ENCODE measurements around the gene SLC22A5.

DNA sequence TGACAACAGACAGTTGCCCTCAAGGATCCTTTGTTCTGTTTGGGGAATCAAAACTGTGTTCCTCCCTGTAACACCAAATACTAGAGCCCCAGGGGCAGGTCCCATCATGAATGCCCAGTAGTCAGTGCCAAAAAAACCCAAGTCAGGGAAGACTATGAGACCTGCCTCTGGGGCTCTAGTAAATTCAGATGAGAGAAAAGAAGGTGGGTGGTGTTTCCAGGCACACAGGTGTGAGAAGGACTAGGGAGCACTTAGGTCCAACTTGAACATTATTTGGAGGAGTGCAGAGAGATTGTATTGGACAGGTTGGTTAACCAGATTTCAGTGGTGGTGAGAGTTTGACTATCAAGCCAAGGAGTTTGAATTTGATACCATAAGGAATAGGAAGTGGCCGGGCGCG lies 52.0 kb downstream of the SLC22A5 start:
- no peak for TF ChIP-seq POLR2A (IDR thresholded peaks at IDR 0.05)
- TF ChIP-seq, protein P1, sequence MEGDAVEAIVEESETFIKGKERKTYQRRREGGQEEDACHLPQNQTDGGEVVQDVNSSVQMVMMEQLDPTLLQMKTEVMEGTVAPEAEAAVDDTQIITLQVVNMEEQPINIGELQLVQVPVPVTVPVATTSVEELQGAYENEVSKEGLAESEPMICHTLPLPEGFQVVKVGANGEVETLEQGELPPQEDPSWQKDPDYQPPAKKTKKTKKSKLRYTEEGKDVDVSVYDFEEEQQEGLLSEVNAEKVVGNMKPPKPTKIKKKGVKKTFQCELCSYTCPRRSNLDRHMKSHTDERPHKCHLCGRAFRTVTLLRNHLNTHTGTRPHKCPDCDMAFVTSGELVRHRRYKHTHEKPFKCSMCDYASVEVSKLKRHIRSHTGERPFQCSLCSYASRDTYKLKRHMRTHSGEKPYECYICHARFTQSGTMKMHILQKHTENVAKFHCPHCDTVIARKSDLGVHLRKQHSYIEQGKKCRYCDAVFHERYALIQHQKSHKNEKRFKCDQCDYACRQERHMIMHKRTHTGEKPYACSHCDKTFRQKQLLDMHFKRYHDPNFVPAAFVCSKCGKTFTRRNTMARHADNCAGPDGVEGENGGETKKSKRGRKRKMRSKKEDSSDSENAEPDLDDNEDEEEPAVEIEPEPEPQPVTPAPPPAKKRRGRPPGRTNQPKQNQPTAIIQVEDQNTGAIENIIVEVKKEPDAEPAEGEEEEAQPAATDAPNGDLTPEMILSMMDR (IDR thresholded peaks at IDR 0.05): no peak

Data from prostate gland (tissue), 2 donors.